KG1 (cell line): Measurements from ENCODE around the gene UVSSA.
"Not testable (repeated sequence)": the region's sequence is repeated elsewhere in the genome, so short reads cannot be mapped to it uniquely, and the experiment has no call there.

Experiments
- DNase-seq: peaks from one replicate; lab custom pipeline; 2025; lab: John Stamatoyannopoulos, UW

The UVSSA gene

DNA sequence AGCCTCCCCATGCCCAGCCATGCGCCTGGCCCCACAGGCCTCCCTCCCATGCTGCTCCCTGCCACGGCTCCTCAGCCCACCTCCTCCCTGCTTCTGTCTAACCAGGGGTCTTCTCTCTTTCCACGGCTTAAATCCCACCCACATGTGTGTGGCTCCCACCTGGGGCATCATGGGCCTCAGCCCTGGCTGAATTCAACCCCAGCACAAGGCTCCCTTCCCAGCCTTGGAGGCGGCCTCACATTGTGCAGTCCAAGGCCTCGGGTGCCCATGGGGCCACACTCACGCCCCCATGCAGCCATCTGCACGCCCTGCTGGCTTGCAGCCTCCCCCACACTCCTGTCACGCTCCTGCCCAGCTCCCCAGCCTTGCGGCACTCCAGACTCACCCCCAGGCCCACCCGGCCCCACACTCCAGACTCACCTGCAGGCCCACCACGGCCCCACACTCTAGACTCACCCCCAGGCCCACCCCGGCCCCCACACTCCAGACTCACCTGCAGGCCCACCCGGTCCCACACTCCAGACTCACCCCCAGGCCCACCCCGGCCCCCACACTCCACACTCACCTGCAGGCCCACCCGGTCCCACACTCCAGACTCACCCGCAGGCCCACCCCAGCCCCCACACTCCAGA lies 30.4 kb upstream of the UVSSA start:
- DNase-seq = no peak

DNA sequence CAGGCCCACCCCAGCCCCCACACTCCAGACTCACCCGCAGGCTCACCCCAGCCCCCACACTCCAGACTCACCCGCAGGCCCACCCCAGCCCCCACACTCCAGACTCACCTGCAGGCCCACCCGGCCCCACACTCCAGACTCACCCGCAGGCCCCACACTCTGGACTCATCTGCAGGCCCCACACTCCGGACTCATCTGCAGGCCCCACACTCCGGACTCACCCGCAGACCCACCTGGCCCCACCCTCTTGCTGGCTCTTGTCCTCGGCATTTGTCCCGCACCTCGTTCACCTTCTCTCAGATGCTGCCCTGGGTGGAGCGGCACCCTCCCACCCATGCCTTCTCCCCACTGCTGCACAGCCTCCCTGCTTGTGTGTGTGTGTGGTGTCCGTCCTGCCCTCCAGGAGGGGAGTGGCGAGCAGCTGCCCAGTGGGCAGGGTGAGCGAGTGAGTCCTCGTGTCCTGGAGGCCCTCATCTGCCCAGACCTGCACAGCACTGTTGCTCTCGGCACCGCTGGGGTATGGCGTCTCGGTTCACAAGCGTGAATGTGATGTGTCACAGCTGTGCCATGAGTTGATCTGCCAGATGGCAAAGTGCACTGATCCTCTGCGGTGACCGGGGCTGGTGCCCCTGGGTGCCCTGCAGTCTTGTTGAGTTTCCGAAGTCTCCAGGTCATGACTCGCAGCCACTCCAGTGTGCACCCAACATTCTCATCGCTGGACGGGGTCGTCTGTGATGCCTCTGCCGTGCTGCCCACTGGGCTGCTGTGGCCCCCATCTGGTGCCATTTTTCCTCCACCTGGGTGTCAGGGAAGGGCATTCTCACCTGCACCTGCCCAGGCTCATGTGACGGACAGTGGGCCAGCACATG lies 29.6 kb upstream of the UVSSA start:
- DNase-seq = no peak

DNA sequence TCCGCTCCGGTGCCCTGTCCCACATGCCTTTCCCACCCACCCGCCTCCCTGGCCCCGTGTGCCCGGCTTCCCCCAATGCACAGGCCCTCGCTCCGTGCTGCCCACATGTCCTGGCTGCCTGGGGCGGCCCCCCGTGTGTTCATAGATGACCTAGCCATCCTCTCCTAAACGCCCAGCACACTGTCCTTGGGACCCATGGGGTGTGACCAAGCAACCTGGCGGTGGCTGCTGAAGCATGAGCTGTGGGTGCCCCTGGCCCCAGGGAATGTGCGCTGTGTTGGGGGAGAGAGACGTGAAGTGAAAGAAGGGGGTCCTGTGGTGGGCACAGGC lies 29.0 kb upstream of the UVSSA start:
- no peak for DNase-seq

DNA sequence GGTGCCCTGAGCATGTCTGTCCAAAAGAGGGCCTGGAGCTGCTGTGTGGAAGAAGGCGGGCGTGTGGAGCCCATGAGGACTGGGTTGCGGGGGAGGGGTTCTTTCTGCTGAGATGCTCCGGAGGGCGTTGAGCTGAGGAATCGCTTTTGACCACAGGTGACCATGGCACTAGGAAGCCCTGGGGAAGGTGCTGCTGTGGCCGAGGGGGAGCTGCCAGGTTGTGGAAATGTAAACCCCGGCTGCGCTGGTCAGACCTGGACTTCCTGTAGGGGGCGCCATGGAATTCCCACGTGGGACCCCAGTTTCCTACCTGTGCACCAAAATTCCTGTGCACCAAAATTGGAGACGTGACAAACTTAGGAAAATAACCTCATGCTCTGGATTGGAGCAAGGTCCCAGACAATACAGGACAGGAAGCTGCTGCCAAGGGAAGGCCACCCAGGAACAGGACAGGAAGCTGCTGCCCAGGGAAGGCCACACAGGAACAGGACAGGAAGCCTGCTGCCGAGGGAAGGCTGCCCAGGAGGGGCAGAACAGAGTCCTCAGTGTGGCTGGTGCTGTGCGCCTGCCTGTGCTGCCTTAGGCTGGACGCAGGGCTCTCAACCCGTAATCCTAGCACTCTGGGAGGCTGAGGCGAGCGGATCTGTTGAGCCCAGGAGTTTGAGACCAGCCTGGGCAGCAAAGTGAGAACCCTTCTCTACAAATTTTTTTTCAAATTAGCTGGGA lies 28.4 kb upstream of the UVSSA start:
- no peak for DNase-seq

DNA sequence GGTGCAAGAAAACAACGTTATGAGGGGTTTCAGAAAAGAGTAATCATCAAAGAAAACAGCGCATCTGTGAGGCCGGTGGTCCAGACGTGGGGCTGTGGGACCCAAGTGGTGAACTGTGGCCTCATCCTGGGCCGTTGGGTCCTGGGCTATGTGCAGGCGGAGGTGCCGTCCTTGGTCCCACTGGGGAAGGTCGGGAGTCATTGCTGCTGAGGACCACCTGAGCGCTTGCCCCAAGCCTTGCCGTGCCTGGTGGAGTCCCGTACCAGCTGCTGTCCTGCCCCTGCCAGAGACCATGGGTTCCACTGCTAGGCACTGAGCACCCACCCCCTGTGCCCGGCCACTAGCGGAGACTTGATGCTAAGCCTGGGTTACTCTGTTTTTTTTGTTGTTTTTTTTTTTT lies 25.5 kb upstream of the UVSSA start:
- no peak for DNase-seq

DNA sequence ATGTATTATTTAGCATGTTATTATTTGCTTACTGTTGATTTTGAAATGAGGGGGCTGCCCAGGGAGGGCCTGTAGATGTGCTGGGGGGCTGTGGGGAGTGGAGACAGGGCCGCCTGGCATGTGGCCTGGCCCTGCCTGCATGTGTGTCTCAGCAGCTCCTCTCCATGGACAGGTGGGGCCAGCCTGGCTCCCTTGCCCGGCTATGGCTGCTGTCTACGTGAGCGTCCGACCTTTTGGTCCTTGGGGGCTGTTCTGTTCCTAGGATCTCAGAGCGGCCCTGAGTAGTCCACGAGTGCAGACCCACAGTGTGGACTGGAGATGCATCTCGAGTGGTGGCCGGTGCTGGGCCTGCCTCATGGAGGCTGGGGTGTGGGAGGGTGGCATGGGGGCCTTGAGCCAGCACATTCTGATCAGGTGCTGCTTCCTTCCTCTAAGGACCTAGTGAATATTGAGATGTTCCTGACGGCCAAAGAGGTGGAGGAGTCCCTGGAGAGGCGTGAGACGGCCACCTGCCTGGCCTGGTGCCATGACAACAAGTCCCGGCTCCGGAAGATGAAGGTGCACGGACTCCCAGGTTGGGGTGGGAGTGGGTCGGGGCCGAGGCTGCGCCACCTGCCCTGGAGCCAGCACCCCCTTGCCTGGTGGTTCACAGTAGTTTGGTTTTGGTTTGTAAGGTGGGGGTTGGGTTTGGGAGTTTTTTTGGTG lies 24.9 kb upstream of the UVSSA start:
- no peak for DNase-seq

DNA sequence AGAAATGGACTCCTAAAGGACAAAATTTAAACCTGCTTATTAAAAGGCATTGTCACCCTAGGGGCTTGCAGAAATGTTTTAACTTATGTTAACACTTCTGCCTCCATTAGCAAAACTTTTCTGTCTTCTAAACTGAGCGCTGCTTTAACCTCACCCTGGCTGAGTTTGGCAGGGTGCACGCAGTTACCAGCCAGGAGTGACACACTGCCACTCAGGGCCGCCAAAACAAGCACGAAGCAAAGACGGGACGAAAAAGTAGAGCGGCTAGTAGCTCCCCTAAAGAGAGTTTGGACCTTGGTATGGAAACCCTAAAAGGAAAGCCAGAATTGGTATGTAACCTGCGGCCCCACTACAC lies 23.8 kb upstream of the UVSSA start:
- DNase-seq = no peak

DNA sequence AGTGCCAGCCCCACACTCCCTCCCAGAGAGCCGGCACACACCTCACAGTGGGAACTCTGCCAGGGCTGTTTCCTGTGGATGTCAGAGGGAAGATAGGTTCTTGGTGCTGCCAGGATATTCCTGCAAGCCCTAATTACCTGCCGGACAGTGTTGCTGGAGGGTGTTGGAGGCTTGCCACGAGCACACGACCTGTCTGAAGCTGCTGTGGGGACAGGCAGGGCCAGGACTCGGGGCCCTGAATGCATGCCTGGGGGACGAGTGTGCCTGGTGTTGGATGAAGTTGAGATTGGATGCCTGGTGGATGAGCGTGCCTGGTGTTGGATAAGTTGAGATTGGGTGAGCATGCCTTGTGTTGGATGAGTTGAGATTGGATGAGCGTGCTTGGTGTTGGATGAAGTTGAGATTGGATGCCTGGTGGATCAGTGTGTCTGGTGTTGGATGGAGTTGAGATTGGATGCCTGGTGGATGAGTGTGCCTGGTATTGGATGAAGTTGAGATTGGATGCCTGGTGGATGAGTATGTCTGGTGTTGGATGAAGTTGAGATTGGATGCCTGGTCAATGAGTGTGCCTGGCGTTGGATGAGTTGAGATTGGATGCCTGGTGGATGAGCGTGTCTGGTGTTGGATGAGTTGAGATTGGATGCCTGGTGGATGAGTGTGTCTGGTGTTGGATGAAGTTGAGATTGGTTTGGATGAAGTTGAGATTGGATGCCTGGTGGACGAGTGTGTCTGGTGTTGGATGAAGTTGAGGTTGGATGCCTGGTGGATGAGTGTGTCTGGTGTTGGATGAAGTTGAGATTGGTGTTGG lies 23.2 kb upstream of the UVSSA start:
- DNase-seq = no peak

DNA sequence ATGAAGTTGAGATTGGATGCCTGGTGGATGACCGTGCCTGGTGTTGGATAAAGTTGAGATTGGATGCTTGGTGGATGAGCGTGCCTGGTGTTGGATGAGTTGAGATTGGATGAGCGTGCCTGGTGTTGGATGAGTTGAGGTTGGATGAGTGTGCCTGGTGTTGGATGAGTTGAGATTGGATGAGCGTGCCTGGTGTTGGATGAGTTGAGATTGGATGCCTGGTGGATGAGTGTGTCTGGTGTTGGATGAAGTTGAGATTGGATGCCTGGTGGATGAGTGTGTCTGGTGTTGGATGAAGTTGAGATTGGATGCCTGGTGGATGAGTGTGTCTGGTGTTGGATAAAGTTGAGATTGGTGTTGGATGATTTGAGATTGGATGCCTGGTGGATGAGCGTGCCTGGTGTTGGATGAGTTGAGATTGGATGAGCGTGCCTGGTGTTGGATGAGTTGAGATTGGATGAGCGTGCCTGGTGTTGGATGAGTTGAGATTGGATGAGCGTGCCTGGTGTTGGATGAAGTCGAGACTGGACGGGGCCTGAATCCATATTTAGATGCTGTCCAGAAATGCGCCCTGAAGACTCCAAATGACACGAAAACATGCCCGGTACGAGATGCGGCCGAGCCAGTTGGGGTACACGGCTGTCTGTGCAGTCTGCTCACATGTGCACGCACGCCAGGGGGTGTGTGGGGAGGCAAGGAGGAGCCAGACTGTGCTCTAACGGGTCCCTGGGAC lies 22.4 kb upstream of the UVSSA start:
- DNase-seq = not testable (repeated sequence)

DNA sequence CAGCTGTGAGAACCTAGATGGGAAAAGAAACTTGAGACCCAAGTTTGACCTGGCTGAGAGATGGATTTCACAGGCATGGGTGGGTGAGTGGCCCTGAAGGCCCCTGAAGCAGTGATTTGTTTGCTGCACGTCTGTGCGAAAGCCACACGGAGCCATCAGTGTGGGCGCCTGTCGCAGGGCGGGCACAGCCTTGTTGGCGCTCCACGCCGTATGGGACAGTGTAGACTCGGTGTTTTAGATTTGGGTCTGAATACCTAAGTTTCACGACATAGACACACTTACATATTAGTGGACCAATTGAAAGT lies 21.9 kb upstream of the UVSSA start:
- DNase-seq = no peak

DNA sequence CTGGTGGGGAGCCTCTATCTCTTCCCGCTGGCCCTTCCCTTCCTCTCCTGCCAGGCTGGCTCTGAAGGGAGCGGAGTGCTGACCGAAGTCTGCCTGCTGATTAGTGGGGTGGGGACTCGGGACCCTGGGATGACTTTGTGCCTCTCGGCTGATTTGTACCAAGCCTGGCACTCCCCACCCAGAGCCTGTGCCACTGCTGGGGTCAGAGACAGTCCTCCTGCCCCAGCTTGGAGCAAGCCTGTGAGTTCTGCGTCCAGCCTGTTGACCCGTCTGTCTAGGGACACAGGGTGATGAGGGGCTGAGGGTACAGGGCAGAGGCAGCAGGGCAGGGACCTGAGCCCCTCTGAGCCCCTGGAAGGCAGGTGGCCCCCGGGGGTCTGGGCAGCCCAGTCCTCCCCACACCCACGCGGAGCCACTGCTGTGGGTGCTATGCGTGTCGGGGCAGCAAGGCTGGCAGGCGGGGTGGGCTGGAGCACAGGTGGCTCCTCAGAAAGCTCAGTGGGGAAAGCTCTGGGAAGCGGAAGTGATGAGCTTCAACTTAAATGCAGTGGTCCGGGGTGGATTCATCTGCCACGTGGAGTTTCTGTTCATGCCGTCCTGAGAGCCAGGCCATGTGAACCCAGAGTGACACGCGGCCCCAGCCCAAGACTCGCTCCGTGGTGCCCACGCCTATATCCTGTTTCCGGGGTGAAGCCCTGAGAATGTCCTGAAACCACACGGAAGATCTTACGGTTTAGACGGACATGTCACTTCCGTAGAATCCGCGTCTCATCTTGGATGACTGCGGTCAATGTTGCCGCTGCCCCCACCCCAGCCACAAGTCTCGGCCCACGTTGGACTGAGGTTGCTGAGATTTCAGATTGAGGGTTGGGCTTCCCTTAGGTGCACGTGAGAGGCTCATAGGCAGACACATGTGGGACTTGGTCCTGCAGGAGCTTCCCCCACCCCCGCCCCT lies 21.1 kb upstream of the UVSSA start:
- DNase-seq = no peak

DNA sequence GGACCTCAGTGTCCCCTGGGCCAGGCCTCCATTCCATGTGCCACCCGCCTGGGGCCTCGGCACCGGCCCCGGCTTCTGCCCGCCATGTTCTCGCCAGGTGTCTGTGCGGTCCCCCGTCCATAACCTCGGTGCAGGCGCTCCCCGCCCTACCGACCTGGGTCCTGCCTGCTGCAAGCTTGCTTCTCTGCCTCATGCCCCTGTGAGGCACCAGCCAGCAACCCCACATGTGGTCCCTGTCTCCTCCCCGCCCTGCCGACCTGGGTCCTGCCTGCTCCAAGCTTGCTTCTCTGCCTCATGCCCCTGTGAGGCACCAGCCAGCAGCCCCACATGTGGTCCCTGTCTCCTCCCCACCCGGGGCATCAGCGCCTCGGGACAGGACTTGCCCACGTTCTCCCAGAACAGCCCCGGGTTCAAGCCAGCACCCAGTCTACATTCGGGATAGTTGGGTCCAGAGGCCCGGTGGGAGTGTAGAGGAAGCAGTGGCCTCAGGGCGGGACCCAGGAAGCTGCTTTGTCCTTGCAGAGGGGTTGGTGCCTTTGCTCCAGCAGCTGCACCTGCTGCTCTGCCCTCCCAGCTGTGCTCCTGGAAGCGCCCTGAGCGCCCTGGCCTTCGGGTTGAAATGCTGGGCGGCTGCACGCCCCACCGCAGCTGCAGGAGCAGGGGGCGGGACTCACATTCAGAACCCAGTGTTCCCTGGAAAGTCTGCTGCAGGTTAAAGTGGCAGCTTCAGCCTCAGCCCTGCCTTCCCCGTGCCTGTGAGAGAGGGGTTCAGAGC lies 20.1 kb upstream of the UVSSA start:
- DNase-seq = no peak

DNA sequence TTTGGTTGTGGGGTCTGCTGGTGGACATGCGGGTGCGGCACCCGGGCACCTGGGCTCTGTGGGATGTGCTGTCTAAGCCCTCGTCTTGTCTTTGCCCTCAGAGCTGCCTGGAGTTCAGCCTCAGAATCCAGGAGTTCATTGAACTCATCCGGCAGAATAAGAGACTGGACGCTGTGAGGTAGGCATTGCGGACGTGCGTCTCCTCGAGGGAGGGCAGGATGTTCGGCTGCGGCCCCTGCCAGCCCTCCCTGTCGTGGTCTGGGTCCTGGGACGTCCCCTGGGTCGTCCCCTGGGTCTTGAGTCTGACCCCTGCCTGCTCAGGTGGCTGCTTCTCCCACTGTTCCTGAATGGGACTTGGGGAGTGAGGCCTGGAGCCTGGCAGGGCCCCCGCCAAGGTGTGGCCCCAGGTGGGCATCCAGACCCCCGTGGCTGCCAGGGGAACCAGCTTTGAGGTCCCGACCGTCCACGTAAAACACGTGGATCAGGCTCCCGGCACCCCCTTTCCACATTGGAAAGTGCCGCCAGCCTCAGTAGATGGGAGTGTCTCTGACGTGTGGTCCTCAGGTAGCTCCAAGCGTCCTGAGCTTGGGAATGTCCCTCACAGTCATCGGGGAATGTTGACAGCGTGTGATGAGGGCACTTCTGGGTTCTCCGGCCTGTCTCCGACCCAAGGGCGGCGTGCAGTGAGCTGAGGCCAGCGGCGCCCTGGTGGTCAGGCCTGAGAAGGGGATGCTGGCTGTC lies 19.3 kb upstream of the UVSSA start:
- no peak for DNase-seq

DNA sequence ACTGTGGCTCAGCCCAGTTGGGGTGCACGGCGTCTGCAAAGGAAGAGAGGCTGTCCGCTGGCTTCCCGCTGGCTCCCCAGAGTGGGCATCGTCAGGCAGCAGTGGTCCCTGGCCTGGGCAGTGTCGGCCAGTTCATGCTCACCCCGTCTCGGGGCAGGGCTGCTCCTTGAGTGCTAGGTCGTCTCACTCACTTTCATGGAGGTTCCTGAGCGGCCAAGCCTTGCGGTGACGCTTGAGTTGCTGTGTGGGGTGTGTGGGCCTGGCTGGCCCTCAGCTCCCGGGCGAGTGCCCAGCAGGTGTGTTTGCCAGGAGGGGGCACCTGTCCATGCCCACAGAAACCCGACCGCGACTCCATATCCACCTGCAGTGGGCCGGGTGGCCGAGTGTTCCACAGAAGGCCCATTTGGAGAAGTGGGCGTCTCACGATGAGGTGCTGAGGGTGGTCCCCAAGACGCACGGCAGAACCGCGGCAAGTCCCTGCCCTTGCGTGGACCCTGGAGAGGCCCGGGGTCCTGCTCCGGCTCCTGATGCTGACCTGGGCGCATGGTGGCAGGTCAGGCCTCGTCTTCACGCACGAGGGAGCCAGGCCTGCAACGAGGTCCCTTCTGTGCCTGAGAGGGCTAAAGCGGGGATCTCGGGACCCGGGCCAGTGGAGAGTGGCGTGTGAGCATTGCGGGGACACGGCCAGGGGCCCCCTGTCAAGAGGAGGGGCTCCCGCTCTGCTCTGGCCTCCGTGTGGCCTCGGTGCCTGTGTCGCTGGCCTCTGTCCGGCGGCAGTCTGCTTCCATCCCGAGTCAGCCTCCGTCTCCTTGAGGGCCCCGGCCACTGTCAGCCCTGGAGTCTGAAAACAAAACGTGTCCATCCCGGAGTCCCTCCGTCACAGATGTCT lies 18.5 kb upstream of the UVSSA start:
- no peak for DNase-seq

DNA sequence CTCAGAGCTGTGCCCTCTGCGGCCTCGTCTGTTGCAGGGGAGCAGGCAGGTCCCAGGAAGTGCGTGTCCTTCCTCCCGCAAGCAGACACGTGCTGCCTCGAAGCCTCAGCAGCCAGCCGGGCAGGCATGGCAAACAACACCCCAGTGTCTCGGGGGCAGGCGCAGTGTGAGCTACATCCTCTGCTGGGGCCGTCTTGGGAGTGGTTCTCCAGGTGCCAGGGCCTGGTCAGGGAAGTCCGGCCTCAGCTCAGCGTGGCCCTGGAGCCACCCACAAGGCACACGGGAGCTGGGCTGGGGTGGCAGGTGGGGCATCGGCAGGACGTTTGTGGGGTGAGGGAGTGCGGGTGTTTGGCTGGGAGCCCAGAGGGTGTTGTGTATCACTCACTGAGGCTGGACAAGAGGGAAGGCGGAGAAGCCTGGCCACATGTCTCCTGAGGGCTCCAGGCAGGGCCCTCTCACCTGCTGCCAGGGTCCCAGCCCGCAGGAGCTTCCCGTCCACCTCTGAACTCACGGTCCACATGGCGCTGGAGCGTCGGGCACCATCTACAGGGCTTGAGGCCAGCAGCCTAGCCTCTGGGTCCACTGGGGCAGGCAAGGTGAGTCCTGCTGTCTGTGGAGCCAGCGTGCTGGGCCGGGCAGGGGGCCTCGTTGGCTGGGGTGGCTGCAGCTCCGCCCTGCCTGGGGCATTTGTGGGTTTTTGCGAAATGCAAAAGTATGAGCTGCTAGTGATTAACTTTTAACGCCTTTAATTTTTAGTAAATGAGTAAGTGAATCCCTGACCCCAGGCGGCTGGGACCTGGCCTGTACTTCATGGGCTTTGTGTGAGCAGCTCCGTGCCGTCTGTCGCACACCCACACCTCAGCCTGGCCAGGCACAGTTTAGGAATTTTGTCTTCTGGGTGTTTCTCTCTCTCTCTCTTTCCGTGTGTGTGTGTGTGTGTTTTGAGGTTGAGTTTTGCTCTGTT lies 17.3 kb upstream of the UVSSA start:
- DNase-seq = no peak
